Measurements from ENCODE around the gene WDR17.
A peak's percentile ranks its signal among the peaks of the same experiment; 100 is the strongest.

The WDR17 gene

DNA sequence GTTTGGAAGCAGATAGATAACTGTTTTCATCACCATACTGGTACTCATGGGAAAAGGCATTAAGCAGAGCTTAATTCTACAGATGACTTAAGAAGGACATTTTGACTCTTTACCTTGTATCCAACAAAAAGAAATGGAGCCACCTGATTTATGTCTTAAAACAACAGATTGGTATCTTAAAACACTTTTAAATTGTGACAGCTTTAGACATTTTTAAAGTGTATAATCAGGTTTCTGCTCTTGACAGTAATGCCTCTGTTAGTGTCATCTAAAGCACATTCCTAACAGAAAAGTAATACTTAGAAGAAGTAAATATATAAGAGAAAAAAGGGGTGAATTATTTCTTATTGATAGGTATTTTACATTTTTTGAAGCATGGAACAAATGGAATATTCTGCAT lies 73.9 kb downstream of the WDR17 start:
- TF ChIP-seq ZBTB7A (IDR thresholded peaks at IDR 0.05; ENCODE audit: low read depth) (no peak), EP300 (IDR thresholded peaks at IDR 0.05; ENCODE audit: borderline replicate concordance) (no peak), USF1 (IDR thresholded peaks at IDR 0.05) (no peak)

- no peak for TF ChIP-seq ZBTB7A (IDR thresholded peaks at IDR 0.05; ENCODE audit: low read depth)
These were observed 76.6 kb downstream of the WDR17 start for GRCh38 chr4:176142253-176142652.

GRCh38 chr4:176149680-176150355 lies 84.2 kb downstream of the WDR17 start:
- TF ChIP-seq FOXM1 (IDR thresholded peaks at IDR 0.05; ENCODE audit: borderline replicate concordance, low read depth) (no peak), TEAD4 (IDR thresholded peaks at IDR 0.05) (no peak), NFIC (IDR thresholded peaks at IDR 0.05) (no peak), ZBTB7A (IDR thresholded peaks at IDR 0.05; ENCODE audit: low read depth) (no peak), EGR1 (IDR thresholded peaks at IDR 0.05) (no peak), TCF12 (IDR thresholded peaks at IDR 0.05; ENCODE audit: low read depth) (no peak), YY1 (IDR thresholded peaks at IDR 0.05; ENCODE audit: low read depth) (no peak), EP300 (IDR thresholded peaks at IDR 0.05; ENCODE audit: borderline replicate concordance) (no peak), USF1 (IDR thresholded peaks at IDR 0.05) (no peak)
- TF ChIP-seq, protein P1, sequence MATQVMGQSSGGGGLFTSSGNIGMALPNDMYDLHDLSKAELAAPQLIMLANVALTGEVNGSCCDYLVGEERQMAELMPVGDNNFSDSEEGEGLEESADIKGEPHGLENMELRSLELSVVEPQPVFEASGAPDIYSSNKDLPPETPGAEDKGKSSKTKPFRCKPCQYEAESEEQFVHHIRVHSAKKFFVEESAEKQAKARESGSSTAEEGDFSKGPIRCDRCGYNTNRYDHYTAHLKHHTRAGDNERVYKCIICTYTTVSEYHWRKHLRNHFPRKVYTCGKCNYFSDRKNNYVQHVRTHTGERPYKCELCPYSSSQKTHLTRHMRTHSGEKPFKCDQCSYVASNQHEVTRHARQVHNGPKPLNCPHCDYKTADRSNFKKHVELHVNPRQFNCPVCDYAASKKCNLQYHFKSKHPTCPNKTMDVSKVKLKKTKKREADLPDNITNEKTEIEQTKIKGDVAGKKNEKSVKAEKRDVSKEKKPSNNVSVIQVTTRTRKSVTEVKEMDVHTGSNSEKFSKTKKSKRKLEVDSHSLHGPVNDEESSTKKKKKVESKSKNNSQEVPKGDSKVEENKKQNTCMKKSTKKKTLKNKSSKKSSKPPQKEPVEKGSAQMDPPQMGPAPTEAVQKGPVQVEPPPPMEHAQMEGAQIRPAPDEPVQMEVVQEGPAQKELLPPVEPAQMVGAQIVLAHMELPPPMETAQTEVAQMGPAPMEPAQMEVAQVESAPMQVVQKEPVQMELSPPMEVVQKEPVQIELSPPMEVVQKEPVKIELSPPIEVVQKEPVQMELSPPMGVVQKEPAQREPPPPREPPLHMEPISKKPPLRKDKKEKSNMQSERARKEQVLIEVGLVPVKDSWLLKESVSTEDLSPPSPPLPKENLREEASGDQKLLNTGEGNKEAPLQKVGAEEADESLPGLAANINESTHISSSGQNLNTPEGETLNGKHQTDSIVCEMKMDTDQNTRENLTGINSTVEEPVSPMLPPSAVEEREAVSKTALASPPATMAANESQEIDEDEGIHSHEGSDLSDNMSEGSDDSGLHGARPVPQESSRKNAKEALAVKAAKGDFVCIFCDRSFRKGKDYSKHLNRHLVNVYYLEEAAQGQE (IDR thresholded peaks at IDR 0.05; ENCODE audit: low read depth), result no peak

DNA sequence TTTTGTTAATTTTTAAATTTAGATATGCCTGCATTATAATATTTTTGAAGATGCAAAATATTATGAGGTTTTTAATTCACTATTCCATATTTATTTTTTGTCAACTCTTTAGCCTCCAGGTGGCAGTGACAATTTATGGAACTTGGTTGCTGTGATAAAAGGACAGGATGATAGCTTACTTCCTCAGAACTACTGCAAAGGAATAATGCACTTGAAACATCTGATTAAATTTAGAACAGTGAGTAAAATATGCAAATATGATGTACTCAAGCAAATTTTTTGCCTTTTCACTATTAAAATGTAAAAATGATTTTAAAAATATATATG lies 84.7 kb downstream of the WDR17 start:
- TF ChIP-seq CEBPB (IDR thresholded peaks at IDR 0.05) (no peak), MAX (IDR thresholded peaks at IDR 0.05) (no peak), RAD21 (IDR thresholded peaks at IDR 0.05; ENCODE audit: low read depth) (peak; percentile 58), NFIC (IDR thresholded peaks at IDR 0.05) (no peak)

DNA sequence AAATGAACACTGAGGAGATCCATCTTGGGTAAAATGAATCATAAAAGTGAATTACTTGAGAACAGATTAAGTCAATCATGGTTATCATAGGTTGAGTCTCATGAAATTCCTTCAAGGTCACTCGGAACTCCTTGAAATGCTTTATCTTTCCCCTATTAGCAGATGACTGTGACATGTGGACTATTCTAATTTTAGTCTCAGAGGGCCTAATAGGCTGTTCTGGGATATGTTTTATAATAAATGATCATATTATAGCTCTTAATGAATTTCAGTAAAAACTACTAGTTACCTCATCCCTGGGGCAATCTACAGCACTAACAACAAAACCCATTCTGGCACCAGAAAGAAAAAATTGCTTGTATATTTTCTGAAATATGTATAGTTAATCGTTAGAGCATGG lies 85.1 kb downstream of the WDR17 start:
- TF ChIP-seq TCF12 (IDR thresholded peaks at IDR 0.05; ENCODE audit: low read depth), result no peak
- TF ChIP-seq YY1 (IDR thresholded peaks at IDR 0.05; ENCODE audit: low read depth), result no peak
- TF ChIP-seq MAX (IDR thresholded peaks at IDR 0.05), result no peak
- TF ChIP-seq RAD21 (IDR thresholded peaks at IDR 0.05; ENCODE audit: low read depth), result no peak
- no peak for TF ChIP-seq USF1 (IDR thresholded peaks at IDR 0.05)
- TF ChIP-seq CEBPB (IDR thresholded peaks at IDR 0.05), result no peak
- TF ChIP-seq TEAD4 (IDR thresholded peaks at IDR 0.05), result no peak
- no peak for TF ChIP-seq CREB1 (IDR thresholded peaks at IDR 0.05; ENCODE audit: low read depth)
- no peak for TF ChIP-seq TAF1 (IDR thresholded peaks at IDR 0.05; ENCODE audit: low read depth)
- TF ChIP-seq EP300 (IDR thresholded peaks at IDR 0.05; ENCODE audit: borderline replicate concordance), result no peak
- TF ChIP-seq NFIC (IDR thresholded peaks at IDR 0.05), result no peak

- TF ChIP-seq MAX (IDR thresholded peaks at IDR 0.05) (no peak), RAD21 (IDR thresholded peaks at IDR 0.05; ENCODE audit: low read depth) (no peak), NFIC (IDR thresholded peaks at IDR 0.05) (no peak), TEAD4 (IDR thresholded peaks at IDR 0.05) (no peak)
These were observed 87.5 kb downstream of the WDR17 start for GRCh38 chr4:176153124-176153523.

DNA sequence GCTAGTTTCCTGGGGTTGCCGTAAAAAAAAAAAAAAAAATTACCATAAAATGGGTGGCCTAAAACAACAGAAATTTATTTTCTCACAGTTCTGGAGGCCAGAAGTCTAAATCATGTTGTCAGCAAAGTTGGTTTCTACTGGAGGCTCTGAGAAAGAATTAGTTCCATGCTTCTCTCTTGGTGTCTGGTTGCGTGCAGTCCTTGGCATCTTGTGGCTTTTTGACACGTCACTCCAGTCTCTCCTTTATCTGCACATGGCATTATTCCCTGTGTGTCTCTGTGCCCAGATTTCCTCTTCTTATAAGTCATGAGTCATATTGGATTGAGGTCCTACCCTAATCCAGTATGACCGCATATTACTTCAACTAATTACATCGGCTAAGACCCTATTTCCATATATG lies 91.0 kb downstream of the WDR17 start:
- TF ChIP-seq, protein P1 (IDR thresholded peaks at IDR 0.05; ENCODE audit: low read depth), result no peak
- TF ChIP-seq NFIC (IDR thresholded peaks at IDR 0.05) (no peak), MAX (IDR thresholded peaks at IDR 0.05) (no peak), ZBTB7A (IDR thresholded peaks at IDR 0.05; ENCODE audit: low read depth) (no peak), CREB1 (IDR thresholded peaks at IDR 0.05; ENCODE audit: low read depth) (no peak), YY1 (IDR thresholded peaks at IDR 0.05; ENCODE audit: low read depth) (no peak), RAD21 (IDR thresholded peaks at IDR 0.05; ENCODE audit: low read depth) (no peak), EGR1 (IDR thresholded peaks at IDR 0.05) (no peak), CEBPB (IDR thresholded peaks at IDR 0.05) (no peak)

Data from Ishikawa (cell line).